GM18867 (cell line): ENCODE measurements around the gene FN1.

Source experiments
- ATAC-seq: cut with Tn5 transposase; IDR thresholded peaks from one replicate; pipeline ENCODE4 v1.9.1; 2021; ENCODE audit warnings: mild to moderate bottlenecking, moderate library complexity; ENCODE audit not compliant: unreplicated experiment

Gene FN1

DNA sequence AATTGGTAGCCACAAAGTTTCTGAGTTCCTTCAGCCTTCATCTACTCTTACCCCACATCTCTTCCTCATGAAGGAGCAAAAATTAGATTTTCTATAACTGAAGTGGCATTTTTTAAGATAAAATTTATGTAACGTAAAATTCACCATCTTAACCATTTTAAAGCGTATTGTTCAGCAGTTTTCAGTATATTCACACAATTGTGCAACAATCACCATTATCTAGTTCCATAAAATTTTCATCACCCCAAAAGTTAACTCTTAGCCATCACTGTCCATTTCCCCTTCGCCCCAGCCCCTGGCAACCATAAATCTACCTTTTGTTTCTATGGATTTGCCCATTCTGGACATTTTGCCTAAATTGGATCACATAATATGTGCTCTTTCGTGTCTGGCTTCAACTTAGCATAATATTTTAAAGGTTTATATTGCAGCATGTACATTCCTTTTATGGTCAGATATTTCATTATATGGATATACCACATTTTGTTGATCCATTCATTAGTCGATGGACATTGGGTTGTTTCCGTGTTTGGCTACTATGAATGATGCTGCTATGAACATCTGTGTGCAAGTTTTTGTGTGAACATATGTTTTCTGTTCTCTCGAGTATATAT is 79.4 kb downstream of the FN1 start:
- ATAC-seq = no peak

- ATAC-seq = no peak
Measured at GRCh38 chr2:215355801-215356200, 80.1 kb downstream of the FN1 start.

DNA sequence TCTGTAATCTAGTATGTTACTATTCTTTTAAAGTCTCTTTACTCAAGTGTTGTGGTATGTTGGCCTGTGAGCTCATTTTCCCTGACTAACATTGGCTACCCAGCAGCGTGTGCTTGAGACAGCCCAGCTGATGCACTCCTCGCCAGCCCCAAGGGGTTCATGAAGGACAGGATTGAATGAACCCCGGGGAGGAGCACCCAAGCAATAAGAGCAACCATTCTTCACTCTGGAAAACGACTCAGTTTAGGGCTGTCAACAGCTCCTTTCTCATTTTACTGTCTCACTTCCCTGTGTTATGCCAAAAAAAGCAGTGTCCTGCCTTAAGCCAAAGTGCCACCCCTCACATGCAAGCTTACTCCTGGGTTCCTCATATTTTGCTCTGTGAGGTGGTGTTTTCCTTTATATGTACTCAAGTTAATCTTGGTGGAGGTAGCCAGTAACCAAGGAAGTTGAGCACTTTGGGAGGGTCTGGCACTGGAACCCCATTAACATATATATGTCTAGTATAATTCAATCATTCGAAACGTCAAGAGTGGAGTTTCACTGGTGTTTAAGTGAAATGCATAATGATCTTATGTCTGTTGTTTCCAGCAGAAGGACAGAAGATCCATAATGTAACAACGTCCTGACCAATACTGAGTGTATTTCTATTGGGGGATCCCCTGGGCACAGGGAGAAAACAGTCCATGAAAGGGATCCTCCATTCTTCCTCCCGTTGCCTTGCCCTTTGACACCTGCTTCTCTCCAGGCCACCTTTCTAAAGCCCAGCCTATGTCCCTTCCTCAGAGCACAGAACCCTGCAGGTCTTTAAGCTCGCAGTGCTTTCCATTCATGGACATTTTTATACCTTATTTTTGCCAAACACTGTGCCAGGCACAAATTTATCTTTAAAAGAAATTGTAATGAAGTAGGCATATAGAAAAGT is 80.8 kb downstream of the FN1 start:
- no peak for ATAC-seq

- no peak for ATAC-seq
Measured at GRCh38 chr2:215352602-215353001, 83.3 kb downstream of the FN1 start.

- no peak for ATAC-seq
Measured at GRCh38 chr2:215347878-215348277, 88.0 kb downstream of the FN1 start.

GRCh38 chr2:215338883-215339679 is 96.8 kb downstream of the FN1 start:
- no peak for ATAC-seq

DNA sequence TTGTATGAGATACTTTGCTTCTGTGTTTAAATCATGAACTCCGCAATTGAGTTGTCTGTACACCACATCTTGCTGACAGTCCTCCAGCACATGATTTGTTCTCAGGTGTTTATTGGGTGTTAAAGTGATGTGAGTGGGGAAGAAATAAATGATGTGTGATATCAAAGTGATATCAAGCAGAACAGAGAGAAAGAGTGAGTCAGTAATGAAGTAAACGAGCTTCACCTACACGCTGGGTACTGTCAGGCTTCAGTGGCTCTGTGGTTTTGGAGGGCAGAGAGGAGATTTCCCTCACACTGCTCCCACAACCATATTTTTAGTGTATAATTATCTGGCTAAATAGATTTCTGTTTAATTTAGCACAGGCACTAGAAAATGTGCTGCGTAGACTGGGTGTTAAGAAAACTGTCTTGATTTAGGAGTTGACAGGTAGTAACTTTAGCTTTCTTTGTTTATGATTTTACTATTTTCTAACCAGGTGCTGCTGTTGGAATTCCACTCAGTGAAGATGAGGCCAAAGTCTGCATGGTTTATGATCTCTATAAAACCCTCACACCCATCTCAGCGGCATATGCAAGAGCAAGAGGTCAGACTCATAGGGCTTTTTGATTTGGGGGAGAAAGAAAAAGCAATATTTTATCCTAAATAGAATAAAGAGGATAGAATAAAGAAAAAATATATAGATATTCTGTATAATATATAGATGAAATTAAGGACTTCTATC is 102.8 kb downstream of the FN1 start:
- ATAC-seq = peak; percentile 55

- no peak for ATAC-seq
Measured at GRCh38 chr2:215328066-215328465, 107.8 kb downstream of the FN1 start.

DNA sequence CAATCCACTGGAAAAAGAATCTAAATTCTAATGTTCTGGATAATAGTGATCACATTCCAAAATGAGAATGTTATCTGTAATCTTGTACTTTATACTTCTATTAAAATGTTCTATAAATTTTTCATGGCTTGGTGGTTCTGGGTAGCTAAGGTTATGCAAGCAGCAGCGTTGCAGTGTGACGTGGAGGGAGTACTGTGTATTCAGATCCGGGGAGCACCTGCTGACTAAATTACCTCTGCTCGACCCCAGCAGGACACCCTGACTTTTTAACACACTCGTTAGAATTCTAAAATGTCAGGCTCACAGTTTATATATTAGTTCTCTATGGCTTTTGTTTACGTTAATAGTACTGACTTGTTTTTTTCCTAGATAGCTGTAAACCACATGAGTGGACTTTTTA is 111.1 kb downstream of the FN1 start:
- ATAC-seq = no peak

DNA sequence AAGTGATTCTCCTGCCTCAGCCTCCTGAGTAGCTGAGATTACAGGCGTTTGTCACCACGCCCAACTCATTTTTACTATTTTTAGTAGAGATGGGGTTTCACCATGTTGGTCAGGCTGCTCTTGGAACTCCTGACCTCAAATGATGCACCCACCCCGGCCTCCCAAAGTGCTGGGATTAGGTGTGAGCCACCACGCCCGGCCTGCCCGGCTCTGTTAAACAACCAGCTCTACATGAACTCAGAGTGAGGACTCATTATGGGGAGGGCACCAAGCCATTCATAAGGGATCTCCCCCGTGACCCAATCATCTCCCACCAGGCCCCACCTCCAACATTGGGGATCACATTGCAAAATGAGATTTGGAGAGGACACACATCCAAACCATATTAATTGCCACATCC is 115.2 kb downstream of the FN1 start:
- ATAC-seq = no peak

- ATAC-seq = no peak
Measured at GRCh38 chr2:215320102-215320501, 115.8 kb downstream of the FN1 start.

DNA sequence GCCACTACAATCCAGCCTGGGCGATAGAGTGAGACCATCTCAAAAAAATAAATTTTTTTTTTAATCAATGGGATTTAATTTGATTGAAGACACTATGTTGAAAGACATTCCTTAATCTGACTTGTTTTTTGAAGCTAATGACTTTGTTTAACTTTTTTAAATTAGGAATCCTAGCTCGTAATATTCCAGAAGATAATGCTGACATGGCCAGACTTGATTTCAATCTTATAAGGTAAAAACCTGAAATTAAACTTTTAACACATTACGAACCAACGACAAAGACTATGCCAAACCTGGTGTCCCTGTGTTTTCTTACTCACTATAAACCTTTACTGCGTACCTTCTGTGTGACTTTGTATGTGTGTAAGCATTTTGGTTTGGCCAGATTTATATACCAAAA is 116.4 kb downstream of the FN1 start:
- ATAC-seq = no peak

- ATAC-seq = no peak
Measured at GRCh38 chr2:215316336-215316735, 119.5 kb downstream of the FN1 start.

- ATAC-seq = no peak
Measured at GRCh38 chr2:215315301-215315700, 120.6 kb downstream of the FN1 start.

GRCh38 chr2:215314896-215315295 is 121.0 kb downstream of the FN1 start:
- ATAC-seq = no peak

GRCh38 chr2:215313255-215313613 is 122.6 kb downstream of the FN1 start:
- no peak for ATAC-seq

DNA sequence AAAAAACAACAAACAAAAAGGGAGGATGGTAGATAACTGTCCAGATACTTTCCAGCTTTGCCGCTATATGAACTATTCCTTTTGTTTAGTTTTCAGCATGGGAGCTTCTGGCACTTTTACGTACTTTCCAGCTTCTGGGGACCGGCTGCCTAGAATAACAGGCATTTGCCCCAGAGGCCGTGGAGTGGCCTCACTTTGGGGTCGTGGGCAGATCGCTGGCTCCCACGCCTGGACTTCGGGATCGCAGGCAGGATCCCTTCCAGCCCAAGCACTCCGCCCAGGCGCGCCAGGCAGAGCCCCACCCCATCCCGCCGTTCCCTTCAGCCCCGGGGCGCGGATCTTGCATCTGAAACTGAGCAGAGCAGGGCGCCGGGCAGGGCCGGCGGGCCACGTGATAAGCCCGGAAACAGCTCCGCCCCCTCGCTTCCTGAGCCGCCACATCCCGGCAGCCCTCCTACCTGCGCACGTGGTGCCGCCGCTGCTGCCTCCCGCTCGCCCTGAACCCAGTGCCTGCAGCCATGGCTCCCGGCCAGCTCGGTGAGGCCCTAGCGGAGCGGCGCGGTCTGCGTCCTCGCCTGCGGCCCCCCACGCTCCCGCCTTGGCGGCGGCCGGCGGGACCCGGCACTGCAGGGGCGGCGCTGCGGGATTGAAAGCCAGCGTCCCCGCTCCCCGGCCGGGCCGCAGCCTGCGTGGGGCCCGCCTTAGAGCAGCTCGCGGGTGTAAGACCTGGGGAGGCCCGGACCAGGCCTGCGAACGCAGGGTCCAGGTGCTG is 124.1 kb downstream of the FN1 start, which contains the start of gene ATIC:
TSS of gene ATIC (plus strand) at position 435 of the 772 bp plus-strand sequence. CDS start at position 519, 84 bp downstream.
- ATAC-seq = peak; percentile 98

- peak; percentile 28 for ATAC-seq
Measured at GRCh38 chr2:215311259-215311624, 124.6 kb downstream of the FN1 start.
